Measurements from ENCODE around the gene HOXD1.

HOXD1 gene

DNA sequence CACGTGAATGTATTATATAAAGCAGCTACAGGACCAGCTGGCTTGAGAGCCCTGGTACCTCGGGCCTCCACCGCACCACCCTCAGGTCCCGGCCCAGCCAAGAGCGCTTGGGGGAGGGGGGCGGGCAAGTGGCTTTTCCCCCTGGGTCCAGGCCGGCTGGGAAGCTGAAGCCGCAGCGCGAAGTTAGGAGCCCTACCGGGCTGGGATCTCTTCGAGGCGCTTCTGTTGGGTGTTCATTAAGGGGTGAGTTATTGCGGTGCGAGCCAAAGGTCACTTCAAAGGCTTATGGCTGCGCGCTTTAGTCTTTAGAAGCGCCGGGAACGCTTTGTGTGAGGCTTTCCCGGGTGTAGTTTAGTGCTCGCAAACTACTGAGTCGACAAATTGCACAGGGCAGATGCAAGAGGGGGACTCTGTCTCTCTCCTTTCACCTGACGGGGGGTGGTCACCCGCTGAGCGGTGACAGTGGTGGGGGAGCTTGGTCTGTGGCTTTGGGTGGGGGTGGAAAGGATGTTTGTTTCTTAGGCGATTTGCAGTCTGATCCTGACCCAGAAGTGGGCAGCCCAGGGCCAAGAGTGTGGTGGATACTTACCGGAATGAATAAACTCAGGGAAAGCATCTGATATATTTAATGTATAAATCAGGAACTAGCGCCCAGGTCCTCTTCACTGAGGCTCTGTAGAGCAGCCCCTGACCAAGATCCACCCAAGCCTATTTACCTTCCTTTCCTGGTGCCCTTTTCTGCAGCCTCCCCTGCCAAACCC is 25.4 kb upstream of the HOXD1 start:
- no peak overlapping the region for H3K4me3 ChIP-seq (ENCODE audit: low read depth, low read length)
- TF ChIP-seq, protein P1, sequence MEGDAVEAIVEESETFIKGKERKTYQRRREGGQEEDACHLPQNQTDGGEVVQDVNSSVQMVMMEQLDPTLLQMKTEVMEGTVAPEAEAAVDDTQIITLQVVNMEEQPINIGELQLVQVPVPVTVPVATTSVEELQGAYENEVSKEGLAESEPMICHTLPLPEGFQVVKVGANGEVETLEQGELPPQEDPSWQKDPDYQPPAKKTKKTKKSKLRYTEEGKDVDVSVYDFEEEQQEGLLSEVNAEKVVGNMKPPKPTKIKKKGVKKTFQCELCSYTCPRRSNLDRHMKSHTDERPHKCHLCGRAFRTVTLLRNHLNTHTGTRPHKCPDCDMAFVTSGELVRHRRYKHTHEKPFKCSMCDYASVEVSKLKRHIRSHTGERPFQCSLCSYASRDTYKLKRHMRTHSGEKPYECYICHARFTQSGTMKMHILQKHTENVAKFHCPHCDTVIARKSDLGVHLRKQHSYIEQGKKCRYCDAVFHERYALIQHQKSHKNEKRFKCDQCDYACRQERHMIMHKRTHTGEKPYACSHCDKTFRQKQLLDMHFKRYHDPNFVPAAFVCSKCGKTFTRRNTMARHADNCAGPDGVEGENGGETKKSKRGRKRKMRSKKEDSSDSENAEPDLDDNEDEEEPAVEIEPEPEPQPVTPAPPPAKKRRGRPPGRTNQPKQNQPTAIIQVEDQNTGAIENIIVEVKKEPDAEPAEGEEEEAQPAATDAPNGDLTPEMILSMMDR (conservative IDR thresholded peaks at IDR 0.05; ENCODE audit: low read depth, low read length) = no peak
- DNase-seq (ENCODE audit: low read depth) = no peak

GRCh38 chr2:176163672-176164056 is 24.8 kb upstream of the HOXD1 start:
- no peak for DNase-seq (ENCODE audit: low read depth)
- TF ChIP-seq, protein P1 (conservative IDR thresholded peaks at IDR 0.05; ENCODE audit: low read depth, low read length) = no peak
- H3K4me3 ChIP-seq (ENCODE audit: low read depth, low read length) = no peak overlapping the region

- DNase-seq (ENCODE audit: low read depth) = no peak
- H3K4me3 ChIP-seq (ENCODE audit: low read depth, low read length) = no peak overlapping the region
Observed at GRCh38 chr2:176164201-176164600, 24.3 kb upstream of the HOXD1 start.

GRCh38 chr2:176164611-176165369 is 23.7 kb upstream of the HOXD1 start:
- H3K4me3 ChIP-seq (ENCODE audit: low read depth, low read length) = no peak overlapping the region
- TF ChIP-seq, protein P1 (conservative IDR thresholded peaks at IDR 0.05; ENCODE audit: low read depth, low read length) = no peak
- no peak for DNase-seq (ENCODE audit: low read depth)

More at GRCh38 chr2:176164201-176164600, 24.3 kb upstream of the HOXD1 start:
- TF ChIP-seq, protein P1 (conservative IDR thresholded peaks at IDR 0.05; ENCODE audit: low read depth, low read length) = no peak

GRCh38 chr2:176165370-176166050 is 23.0 kb upstream of the HOXD1 start:
- DNase-seq (ENCODE audit: low read depth) = no peak
- H3K4me3 ChIP-seq (ENCODE audit: low read depth, low read length) = no peak overlapping the region
- TF ChIP-seq, protein P1 (conservative IDR thresholded peaks at IDR 0.05; ENCODE audit: low read depth, low read length) = no peak

DNA sequence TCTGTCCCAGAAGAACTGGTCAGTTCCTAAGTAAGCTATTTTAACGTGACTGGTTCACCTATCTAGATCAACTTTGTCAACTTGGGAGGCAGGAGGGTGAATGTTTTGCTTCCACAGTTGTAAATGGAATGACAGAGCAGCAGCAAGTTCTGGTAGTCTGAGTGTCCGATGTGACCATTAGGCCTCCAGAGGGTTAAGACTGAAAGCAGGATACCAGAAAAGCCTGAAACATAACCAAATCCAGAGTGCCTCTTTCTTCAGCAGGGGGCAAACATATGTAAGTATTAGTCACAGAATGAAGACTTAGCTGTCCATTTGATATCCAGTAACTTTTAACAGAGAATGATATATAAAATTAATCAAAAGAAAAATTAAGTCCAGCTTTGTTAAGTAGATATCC is 22.2 kb upstream of the HOXD1 start:
- H3K4me3 ChIP-seq (ENCODE audit: low read depth, low read length) = no peak overlapping the region
- TF ChIP-seq, protein P1 (conservative IDR thresholded peaks at IDR 0.05; ENCODE audit: low read depth, low read length) = no peak
- DNase-seq (ENCODE audit: low read depth) = no peak
